Astrocyte of the cerebellum (primary cell): ENCODE measurements around the gene RBM27.
"Not testable (repeated sequence)": the region's sequence is repeated elsewhere in the genome, so short reads cannot be mapped to it uniquely, and the experiment has no call there.

Experiments used
- DNase-seq: peaks from one replicate; pipeline ENCODE4 v3.0.0-alpha.2; 2011; ENCODE audit warnings: low read depth
- H3K4me3 ChIP-seq: 2 replicates; pipeline ENCODE4 v1.5.1; 2011; ENCODE audit warnings: mild to moderate bottlenecking, low read depth, low read length, moderate library complexity
- CTCF ChIP-seq: IDR thresholded peaks from 2 replicates; pipeline ENCODE4 v1.5.1; 2012; ENCODE audit warnings: low read length, low read depth, moderate library complexity, mild to moderate bottlenecking; ENCODE audit errors: missing control alignments
- in situ Hi-C: cut with HindIII; loops from 2 replicates; pipeline ENCODE4 v1.10.0; 2017; ENCODE audit warnings: low sequenced_read_pairs

Gene RBM27

GRCh38 chr5:146205499-146206202, 2.2 kb downstream of the RBM27 start:
- no peak for TF ChIP-seq CTCF
- in situ Hi-C loops, result no loop called here
- DNase-seq, result no peak
- H3K4me3 ChIP-seq, result no peak overlapping the region

- H3K4me3 ChIP-seq, result no peak overlapping the region
- in situ Hi-C loops, result no loop called here
- no peak for DNase-seq
- TF ChIP-seq CTCF, result no peak
Observed at GRCh38 chr5:146206257-146206656, 2.9 kb downstream of the RBM27 start.

GRCh38 chr5:146208916-146209522, 5.6 kb downstream of the RBM27 start:
- TF ChIP-seq CTCF, result no peak
- in situ Hi-C loops, result no loop called here
- H3K4me3 ChIP-seq, result no peak overlapping the region
- no peak for DNase-seq

GRCh38 chr5:146209714-146210113, 6.3 kb downstream of the RBM27 start:
- TF ChIP-seq CTCF, result no peak
- DNase-seq, result no peak
- in situ Hi-C loops, result no loop called here
- H3K4me3 ChIP-seq, result no peak overlapping the region

GRCh38 chr5:146210810-146211209, 7.4 kb downstream of the RBM27 start:
- DNase-seq, in situ Hi-C loops, H3K4me3 ChIP-seq: not testable (repeated sequence)

- DNase-seq, result peak; percentile 22
- in situ Hi-C loops, result no loop called here
Observed at GRCh38 chr5:146213210-146213826, 9.9 kb downstream of the RBM27 start.

GRCh38 chr5:146214881-146215280, 11.5 kb downstream of the RBM27 start:
- DNase-seq, H3K4me3 ChIP-seq, in situ Hi-C loops: not testable (repeated sequence)

More at GRCh38 chr5:146213210-146213826, 9.9 kb downstream of the RBM27 start:
- H3K4me3 ChIP-seq, result no peak overlapping the region
- no peak for TF ChIP-seq CTCF
